Stimulated activated effector memory CD8-positive, alpha-beta T cell treated with anti-CD3 and anti-CD28 coated beads, Interleukin-12 subunit alpha, Interleukin-12 subunit beta, amount 100 ng/mL, for 72 hours (primary cell): ENCODE data around the gene SLC38A2.
"Not testable (repeated sequence)": the region's sequence is repeated elsewhere in the genome, so short reads cannot be mapped to it uniquely, and the experiment has no call there.

ENCODE experiments used
- ATAC-seq: fragments of 150-1000 bp; cut with Tn5 transposase; 2 replicates; pipeline ENCODE4 v1.10.0; 2021
- DNase-seq, 2 donors: peaks; one replicate each; pipeline ENCODE4 v3.0.0; 2021 to 2022; ENCODE audit warnings: low spot score in 2 of 2
- H3K27ac Mint-ChIP-seq: one replicate; pipeline ENCODE4 v1.8.0; 2022; ENCODE audit warnings: mild to moderate bottlenecking, mixed read lengths
- H3K36me3 Mint-ChIP-seq: one replicate; pipeline ENCODE4 v1.8.0; 2022; ENCODE audit warnings: mild to moderate bottlenecking, mixed read lengths
- H3K4me1 Mint-ChIP-seq: one replicate; pipeline ENCODE4 v1.8.0; 2022; ENCODE audit warnings: mixed read lengths
- H3K4me3 Mint-ChIP-seq: one replicate; pipeline ENCODE4 v1.8.0; 2022; ENCODE audit warnings: mild to moderate bottlenecking, mixed read lengths
- H3K9me3 Mint-ChIP-seq: one replicate; pipeline ENCODE4 v1.8.0; 2022; ENCODE audit warnings: mixed read lengths

SLC38A2 gene

DNA sequence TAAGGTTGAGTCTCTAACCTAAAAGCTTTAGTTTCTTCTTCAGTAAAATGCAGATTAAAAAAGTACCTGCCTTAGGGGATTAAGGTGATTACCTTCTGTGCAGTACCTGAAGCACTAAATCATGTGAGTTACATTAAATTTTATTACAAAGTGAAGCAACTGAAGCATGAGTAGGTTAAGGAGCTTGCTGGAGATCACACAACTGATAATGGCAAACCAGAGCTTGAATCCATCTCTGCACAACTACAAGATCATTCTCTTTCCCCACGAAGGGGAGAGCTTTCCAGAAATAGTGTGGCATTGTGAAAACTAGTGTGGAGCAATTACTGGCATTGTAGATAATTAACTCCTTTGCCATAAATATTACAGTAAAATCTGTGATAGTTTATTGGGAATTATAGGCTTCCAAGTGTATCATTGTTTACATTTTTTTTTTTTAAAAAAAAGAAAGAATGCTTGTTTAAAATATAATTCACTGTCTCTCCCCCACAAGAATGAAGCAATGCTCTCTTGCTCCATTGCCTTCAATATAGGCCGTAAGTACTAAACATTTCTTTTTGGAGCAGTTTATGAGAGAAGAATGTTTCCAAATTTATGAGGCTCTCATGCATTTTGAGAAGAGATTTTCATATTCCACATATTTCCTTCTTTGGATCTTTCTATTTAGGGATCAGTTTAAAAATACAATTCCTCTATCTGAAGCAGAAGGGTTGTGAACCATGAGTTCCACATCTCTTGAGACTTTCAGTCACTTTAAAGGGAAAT lies 20.5 kb downstream of the SLC38A2 start:
- no peak for ATAC-seq
- DNase-seq = no peak
- Mint-ChIP-seq H3K9me3 (no peaks in the 10 kb centered on the region), H3K27ac (no peak overlapping the region), H3K4me3 (no peak overlapping the region), H3K36me3 (peaks cover 4% of the 10 kb centered on the region), H3K4me1 (peaks cover 14% of the 10 kb centered on the region)

DNA sequence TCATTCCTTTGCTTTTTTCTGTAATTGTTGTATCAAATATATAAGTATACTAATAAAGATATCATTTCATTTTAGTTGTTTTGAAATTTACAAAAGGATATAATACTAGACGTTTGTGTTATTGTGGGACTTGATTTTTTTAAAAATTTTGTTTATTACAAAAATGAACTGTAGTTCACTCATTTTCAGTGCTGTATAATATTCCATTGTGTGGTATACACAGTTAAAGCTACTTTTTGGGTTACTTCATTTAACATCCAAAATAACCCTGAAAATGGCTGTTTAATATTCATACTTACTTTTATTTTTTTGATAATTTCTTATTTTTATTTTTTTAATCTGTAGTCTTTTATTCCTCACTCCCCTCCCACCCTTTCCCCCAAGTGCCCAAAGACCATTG lies 21.4 kb downstream of the SLC38A2 start:
- ATAC-seq (no peak), DNase-seq (no peak)
- no peak overlapping the region for H3K4me3 Mint-ChIP-seq
- H3K27ac Mint-ChIP-seq = no peak overlapping the region
- H3K36me3 Mint-ChIP-seq = peaks cover 4% of the 10 kb centered on the region
- H3K9me3 Mint-ChIP-seq = no peaks in the 10 kb centered on the region
- peaks cover 14% of the 10 kb centered on the region for H3K4me1 Mint-ChIP-seq

DNA sequence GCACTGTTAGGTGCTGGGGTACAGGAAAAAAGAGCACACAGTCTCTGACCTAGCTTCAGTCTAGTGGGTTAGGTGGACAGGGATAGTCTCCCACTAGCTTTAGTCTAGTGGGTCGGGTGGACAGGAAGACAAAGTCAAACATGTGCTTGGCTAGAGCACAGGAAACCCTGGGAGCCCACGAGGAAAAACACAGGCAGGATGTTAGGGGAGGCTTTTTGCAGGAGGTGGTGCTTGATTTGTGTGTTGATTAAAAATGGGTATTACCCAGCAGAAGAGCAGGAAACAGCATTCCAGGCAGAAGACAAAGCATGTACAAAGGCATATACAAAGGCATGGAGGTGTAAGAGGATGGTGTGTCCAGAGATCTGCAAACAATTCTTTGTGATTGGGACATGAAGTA lies 23.3 kb downstream of the SLC38A2 start:
- no peak for DNase-seq
- Mint-ChIP-seq H3K36me3 (no peaks in the 10 kb centered on the region), H3K4me1 (peaks cover 11% of the 10 kb centered on the region), H3K27ac (no peak overlapping the region), H3K9me3 (no peaks in the 10 kb centered on the region), H3K4me3 (no peak overlapping the region)
- ATAC-seq = no peak

GRCh38 chr12:46343118-46343852 lies 29.3 kb downstream of the SLC38A2 start:
- no peak for DNase-seq
- H3K9me3 Mint-ChIP-seq = no peaks in the 10 kb centered on the region
- peak overlapping the region; percentile 71 for H3K27ac Mint-ChIP-seq
- ATAC-seq = peak; percentile 62
- no peak overlapping the region for H3K4me3 Mint-ChIP-seq
- H3K36me3 Mint-ChIP-seq = no peaks in the 10 kb centered on the region
- H3K4me1 Mint-ChIP-seq = peaks cover 14% of the 10 kb centered on the region

DNA sequence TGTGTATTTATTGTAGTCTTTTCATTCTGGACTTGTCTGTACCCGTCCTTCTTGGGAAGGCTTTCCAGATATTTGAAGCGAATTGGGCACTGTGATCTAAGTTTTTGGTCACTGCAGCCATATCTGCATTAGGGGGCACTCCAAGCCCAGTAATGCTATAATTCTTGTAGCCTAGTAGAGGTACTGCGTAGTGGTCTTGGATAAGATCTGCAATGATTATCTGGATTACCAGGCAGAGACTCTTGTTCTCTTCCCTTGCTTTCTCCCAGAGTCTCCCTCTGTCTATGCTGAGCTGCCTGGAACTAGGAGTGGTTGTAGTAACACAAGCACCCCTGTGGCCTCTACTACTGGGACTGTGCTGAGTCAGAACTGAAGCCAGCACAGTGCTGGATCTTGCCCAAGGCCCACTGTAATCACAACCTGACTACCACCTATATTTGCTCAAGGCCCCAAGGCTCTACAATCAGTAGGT lies 30.0 kb downstream of the SLC38A2 start:
- Mint-ChIP-seq H3K4me3 (no peak overlapping the region), H3K4me1 (peaks cover 14% of the 10 kb centered on the region), H3K9me3 (no peaks in the 10 kb centered on the region), H3K36me3 (no peaks in the 10 kb centered on the region), H3K27ac (peak overlapping the region; percentile 71)
- ATAC-seq = peak; percentile 95
- DNase-seq = no peak

DNA sequence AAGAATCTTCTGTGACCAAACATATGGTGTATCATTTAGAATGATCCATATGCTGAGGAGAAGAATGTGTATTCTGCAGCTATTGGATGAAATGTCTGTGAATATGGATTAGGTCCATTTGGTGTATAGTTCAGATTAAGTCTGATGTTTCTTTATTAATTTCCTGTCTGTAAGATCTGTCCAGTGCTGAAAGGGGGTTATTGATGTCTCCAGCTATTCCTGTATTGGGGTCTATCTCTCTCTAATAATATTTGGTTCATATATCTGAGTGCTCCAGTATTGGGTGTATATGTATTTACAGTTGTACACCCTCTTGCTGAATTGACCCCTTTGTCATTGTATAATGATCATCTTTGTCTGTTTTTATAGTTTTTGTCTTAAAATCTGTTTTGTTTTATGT lies 33.5 kb downstream of the SLC38A2 start:
- H3K9me3 Mint-ChIP-seq = no peaks in the 10 kb centered on the region
- no peak overlapping the region for H3K27ac Mint-ChIP-seq
- peaks cover 14% of the 10 kb centered on the region for H3K4me1 Mint-ChIP-seq
- H3K36me3 Mint-ChIP-seq = no peaks in the 10 kb centered on the region
- no peak for ATAC-seq
- no peak overlapping the region for H3K4me3 Mint-ChIP-seq
- DNase-seq = no peak

GRCh38 chr12:46332260-46332659 lies 40.3 kb downstream of the SLC38A2 start:
- peaks cover 13% of the 10 kb centered on the region for H3K9me3 Mint-ChIP-seq
- no peaks in the 10 kb centered on the region for H3K4me1 Mint-ChIP-seq
- ATAC-seq = no peak
- DNase-seq = no peak
- H3K36me3 Mint-ChIP-seq = no peaks in the 10 kb centered on the region
- H3K27ac Mint-ChIP-seq = no peak overlapping the region
- no peak overlapping the region for H3K4me3 Mint-ChIP-seq

DNA sequence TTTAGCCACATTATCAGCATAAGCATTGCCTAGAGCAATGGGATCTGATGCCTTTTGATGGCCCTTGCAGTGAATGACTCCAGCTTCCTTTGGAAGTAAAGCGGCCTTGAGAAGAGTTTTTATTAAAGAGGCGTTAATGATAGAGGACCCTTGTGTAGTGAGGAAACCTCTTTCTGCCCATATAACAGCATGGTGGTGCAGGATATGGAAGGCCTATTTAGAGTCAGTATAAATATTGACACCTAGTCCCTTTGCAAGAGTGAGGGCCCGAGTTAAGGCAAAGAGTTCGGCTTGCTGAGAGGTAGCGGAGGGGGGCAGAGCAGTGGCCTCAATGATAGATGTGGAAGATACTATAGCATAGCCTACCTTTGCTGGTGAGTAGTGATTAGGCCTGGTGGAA lies 47.5 kb downstream of the SLC38A2 start:
- H3K9me3 Mint-ChIP-seq = peaks cover 10% of the 10 kb centered on the region
- H3K27ac Mint-ChIP-seq, DNase-seq, H3K36me3 Mint-ChIP-seq, ATAC-seq, H3K4me3 Mint-ChIP-seq, H3K4me1 Mint-ChIP-seq: not testable (repeated sequence)

- ATAC-seq (no peak), DNase-seq (no peak)
- Mint-ChIP-seq H3K27ac (no peak overlapping the region), H3K36me3 (no peaks in the 10 kb centered on the region), H3K4me1 (no peaks in the 10 kb centered on the region), H3K4me3 (no peak overlapping the region), H3K9me3 (no peaks in the 10 kb centered on the region)
Observed at GRCh38 chr12:46320731-46321130, 51.8 kb downstream of the SLC38A2 start.

DNA sequence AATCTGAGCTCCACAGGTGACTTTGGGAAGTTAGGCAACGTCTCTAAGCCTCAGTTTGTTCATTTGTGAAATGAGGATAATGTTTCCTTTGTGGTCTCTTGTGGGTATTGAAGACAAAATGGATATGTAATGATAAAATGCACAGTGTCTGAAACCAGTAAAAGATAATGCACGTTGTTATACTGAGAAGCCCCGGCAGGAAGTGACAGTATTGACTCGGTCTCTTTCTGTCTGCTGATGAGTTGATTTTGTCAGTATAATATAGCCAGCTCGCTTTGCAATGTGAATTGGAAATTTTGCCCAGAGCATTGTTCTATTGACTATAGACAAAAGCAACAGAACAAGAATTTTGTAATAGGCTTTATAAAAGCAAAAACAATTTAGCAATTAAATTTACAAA lies 54.5 kb downstream of the SLC38A2 start:
- ATAC-seq = no peak
- no peak overlapping the region for H3K27ac Mint-ChIP-seq
- no peak overlapping the region for H3K4me3 Mint-ChIP-seq
- no peak for DNase-seq
- no peaks in the 10 kb centered on the region for H3K4me1 Mint-ChIP-seq
- H3K36me3 Mint-ChIP-seq = no peaks in the 10 kb centered on the region
- H3K9me3 Mint-ChIP-seq = no peaks in the 10 kb centered on the region
